ENCODE data around the gene EFNA3.

- TF ChIP-seq CTCF (IDR thresholded peaks at IDR 0.05) (peak; percentile 79 to 87 (median 84)), POLR2A (IDR thresholded peaks at IDR 0.05) (peak in 1 of 2 donors; percentile 25)
These were observed 15.8 kb upstream of the EFNA3 start for GRCh38 chr1:155062702-155063411.
